HG02642 (cell line): ENCODE measurements around the gene HOXA4.

ENCODE experiments used
- ATAC-seq: cut with Tn5 transposase; IDR thresholded peaks from one replicate; pipeline ENCODE4 v1.9.1; 2021; ENCODE audit warnings: mild to moderate bottlenecking; ENCODE audit not compliant: unreplicated experiment, poor library complexity

The HOXA4 gene

DNA sequence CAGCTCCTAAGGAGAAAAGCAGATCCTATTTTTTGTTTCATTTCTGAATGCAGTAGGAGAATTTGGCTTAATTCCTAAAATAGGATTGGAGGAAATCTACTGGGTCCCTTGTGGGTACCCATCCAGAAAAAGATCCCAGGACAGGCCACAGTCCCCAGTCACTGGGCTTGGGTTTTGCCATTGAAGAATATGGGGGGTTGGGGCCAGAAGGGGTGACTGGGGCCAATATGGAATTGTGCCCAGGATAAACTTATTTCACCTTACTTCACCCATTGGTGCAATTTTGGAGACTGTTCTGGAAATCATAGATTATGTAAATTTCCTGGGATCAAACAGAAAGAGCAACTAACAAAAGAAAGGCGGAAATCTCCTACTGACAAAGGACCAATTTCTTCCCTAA, 7.9 kb upstream of the HOXA4 start:
- ATAC-seq, result no peak

- no peak for ATAC-seq
Measured at GRCh38 chr7:27137640-27138315, 7.2 kb upstream of the HOXA4 start.

DNA sequence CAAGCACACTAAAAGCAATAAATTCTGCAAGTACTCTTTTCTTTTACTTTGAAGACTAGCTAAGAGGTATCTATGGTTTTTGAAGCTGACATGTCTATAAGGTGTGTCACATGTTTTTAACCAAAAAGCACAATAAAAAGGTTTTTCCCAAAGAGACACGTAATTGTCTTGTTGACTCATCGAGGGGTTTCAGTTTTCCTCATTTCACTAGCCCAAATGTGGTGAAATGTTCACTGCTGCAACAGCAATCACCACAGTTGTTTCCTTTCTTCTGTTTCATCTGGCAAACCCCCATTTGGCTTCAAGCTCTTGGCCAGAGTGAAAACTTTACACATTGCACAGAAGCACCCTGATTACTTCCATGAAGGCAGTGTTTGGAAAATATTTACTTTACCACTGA, 3.8 kb upstream of the HOXA4 start:
- no peak for ATAC-seq

- ATAC-seq, result no peak
Measured at GRCh38 chr7:27133409-27134231, 3.1 kb upstream of the HOXA4 start.

DNA sequence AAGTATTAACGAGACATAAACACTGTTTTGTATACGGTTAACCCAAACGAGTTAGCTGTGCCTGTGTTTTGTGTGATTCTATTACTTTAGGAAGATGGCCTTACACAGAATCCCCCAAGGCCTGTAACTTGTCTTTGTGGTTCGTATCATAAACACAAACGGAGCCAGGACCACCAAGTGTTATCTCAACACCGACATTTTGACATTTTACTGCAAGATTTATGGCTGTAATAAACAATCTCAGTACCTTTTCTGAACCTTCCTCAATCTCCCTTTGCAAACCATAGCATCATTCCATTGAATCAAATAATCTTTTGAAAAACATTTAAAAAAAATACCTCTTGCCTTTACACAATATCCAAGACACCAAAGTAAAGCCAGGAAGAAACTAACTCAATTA, 2.4 kb upstream of the HOXA4 start:
- ATAC-seq, result no peak

GRCh38 chr7:27132214-27132613, 1.7 kb upstream of the HOXA4 start:
- no peak for ATAC-seq

DNA sequence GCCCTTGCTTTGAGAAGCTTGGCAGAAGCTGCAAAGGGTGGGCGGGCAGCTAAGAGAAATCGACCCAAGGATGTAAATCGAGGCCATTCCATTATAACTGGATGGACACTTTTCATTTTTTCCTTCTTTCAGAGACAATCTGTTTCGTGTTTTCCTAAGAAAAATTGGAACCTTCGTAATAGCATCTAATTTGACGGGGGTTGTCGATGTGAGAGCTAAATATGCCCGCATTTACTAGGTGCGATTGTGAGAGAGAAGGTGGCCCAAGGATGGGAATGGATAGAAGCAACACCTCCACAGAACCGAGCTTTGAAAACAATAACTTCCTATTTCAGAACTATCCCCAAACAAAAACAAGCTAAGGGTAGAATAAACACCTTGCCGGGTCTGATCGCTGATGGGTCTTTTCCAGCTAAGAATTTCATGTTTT, 848 bp upstream of the HOXA4 start:
- ATAC-seq, result no peak

DNA sequence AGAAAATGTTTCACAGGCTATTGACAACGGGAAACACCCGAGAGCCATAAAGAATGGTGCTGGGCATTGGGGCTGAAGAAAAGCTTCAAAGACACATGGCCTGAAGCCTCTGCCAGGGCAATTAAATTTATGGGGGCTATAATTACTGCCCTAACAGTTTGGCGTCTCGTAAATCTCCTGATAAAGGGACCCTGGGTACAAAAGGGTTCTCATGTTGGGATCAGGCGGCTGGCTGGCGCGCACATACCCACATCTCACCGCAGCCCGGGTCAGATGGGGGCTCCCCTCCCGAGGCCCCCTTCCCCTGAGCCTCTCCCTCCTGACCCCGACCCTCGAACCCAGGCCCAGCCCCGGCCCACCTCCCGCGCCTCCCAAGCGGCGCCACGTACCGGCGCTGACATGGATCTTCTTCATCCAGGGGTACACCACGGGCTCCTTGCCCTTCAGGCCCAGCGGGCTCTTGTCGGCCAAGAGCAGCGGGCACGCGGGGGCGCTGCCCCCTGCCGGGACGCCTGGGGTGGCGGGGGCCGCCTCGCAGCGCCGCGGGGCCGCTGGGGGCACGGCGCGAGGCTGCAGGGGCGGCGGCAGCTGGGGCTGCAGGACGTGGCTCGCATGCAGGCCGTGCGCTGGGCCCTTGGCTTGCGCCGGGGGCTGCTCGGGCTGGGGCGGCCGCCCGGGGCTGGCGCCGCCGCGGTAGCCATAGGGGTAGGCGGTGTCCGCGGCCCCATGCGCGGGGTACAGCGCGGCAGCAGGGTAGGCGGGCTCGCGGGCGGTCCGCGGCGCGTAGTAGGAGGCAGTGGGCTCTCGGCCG, 623 bp downstream of the HOXA4 start:
- no peak for ATAC-seq

- no peak for ATAC-seq
Measured at GRCh38 chr7:27128776-27129728, 1.5 kb downstream of the HOXA4 start.

- no peak for ATAC-seq
Measured at GRCh38 chr7:27128034-27128433, 2.5 kb downstream of the HOXA4 start.

GRCh38 chr7:27126596-27127327, 3.8 kb downstream of the HOXA4 start:
- ATAC-seq, result no peak

- ATAC-seq, result no peak
Measured at GRCh38 chr7:27125986-27126394, 4.6 kb downstream of the HOXA4 start.

DNA sequence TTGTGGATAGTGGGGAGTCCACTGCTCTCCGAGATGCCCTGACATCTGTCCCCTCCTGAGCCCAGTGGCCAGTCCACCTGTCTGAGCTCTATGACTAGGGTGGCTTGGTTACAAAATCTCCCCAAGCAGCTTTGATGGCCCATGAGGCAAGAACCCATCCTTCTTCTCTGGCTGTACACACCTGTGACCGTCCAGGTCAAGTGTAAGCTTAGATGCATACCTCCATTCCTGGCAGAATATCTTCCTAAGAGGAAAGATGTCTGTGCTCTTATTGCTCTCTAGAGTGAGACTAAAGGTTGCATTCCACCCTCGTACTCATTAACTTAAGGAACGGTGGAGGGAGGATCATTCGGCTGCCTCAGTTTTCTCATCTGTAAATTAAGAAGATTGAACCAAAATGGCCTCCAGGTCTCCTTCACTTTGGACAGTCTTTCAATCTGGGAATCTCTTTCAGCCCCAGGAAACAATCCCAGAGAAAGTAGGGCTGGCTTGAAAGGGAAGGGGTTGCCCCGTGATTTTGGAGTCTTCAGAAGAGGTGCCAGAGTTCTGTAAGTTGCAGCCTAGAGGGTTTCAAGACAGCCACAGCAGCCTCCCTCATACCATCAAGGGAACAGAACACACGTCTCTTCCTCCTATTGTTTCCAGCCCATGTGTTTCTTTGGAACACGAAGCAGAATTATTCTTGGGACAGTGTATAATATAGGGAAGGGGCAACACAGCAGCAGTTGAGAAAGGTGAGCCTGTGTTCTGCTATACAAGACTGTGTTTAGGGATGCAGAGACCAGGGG, 5.5 kb downstream of the HOXA4 start:
- ATAC-seq, result no peak

DNA sequence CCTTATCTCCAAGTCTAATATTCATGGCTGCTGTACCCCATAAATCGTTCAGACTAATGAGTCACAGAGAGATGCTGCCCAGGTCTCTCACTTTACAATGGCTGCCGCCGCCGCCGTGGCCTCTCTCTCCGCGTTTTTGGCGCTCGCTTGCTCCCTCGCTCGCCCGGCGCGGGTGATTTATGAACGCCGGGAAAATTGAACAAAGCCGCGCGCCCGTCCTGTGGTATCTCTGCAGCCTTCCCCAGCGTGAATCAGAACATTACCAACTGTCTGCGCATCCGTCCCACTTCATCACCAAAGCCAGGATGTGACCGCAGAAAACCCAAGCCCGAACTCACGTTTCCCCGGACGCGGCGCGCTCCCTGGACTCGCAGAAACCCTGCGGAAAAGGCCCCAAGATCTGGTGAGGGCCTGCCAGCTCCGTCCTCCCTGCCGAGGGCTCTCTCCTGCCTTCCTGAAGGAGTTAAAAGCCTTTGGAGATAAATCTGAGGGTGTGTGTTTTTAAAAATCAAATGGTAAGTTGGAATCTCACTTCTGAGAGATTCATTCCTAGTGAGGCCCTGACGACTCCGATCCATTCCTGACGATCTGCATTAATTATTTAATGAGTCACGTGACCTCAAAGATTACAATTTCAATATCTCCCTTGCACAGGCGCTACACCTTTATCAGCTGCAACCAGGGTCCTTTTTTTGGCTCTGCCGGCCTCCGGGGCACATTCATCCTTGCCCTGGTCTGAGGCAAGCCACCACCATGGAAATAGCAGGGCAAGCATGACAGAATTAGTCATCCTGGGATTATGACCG, 6.3 kb downstream of the HOXA4 start:
- no peak for ATAC-seq

DNA sequence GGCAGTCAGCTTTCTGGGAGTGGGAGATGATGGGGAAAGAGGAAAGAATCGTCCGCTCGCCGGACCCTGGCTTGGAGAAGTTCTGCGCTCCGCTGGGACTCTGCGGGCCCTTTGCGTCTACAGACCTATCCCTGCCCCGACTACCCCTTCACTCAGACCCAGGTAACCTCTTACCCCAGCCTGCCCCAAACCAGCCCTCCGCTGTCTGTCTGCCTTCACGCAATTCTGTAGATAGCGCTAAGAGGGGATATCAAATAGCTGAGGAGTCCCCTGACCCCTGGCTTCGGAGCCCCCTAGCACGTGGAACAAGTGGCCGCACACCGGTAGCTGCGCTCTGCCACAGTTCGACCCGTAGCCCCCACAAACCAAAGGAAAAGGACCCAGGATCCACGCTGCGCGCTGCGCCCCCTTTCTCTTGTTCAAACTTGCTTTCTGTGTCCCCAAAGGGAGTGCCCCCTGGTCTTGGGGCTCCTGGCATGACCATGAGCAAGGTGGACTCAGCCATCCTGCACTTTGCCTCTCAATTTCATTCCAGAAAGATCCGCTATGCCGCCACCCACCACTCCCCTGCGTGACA, 7.0 kb downstream of the HOXA4 start:
- ATAC-seq, result no peak

DNA sequence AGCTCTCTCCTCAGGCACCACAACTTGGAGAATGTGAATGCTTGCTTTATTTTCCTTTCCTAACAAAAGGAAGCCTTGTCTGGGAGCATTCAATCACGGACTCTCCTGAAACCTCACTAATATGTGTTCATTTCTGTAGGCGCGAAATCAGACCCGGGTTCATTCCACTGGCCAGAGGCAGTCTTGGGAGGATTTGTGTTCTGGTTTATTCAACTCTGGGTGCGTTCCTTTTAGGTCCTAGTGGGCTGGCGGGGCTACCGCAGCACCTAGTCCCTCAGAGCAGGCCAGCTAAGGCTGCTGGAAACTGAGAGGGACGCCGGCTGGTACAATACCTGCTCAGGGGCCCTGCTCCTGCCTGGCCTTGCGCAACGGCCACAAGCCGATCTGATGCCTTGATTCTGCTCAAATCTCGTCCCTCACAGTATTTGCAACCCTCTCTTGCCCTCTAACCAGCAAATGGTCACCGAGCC, 7.5 kb downstream of the HOXA4 start:
- ATAC-seq, result no peak
